PC-9 (cell line): Measurements from ENCODE around the gene ARID4B. TPM values are rescaled to one million over a fixed set of nuclear protein-coding genes. Genes with fewer than 3 reads are reported as not detected.

Experiments used
- BruUV-seq: library from RNA; stranded (reverse); fragments of 400-500 nt; replicated peaks from 2 replicates; lab custom pipeline; 2021; lab: Mats Ljungman, UMichigan
- CTCF ChIA-PET: fragments of 300-600 bp; sonication (Branson Sonifier 250); formaldehyde crosslinking; loops from one replicate; lab custom pipeline; 2022; ENCODE audit warnings: antibody characterized with exemption; lab: Charles Lee
- POLR2A ChIA-PET: fragments of 300-600 bp; sonication (Branson Sonifier 250); formaldehyde crosslinking; loops from one replicate; lab custom pipeline; 2022; ENCODE audit warnings: antibody characterized with exemption; ENCODE audit not compliant: unreplicated experiment; lab: Charles Lee
- DNase-seq, 2 experiments: peaks; one replicate each; pipeline versions ENCODE4 v3.0.0 to v3.0.0-alpha.2; 2015 to 2022; ENCODE audit warnings: mixed read lengths in 1 of 2
- H2AFZ ChIP-seq: fragments of 200-600 bp; sonication (generic); 2 replicates; pipeline ENCODE4 v1.8.1; 2017; ENCODE audit warnings: antibody characterized with exemption
- H3F3A ChIP-seq: fragments of 200-600 bp; sonication (generic); 2 replicates; pipeline ENCODE4 v1.8.1; 2017; ENCODE audit warnings: antibody characterized with exemption, mild to moderate bottlenecking, low read depth; ENCODE audit not compliant: insufficient read depth
- H3K27ac ChIP-seq: fragments of 200-600 bp; sonication (generic); 2 replicates; pipeline ENCODE4 v1.6.1; 2016; ENCODE audit warnings: mixed run types
- H3K27me3 ChIP-seq: fragments of 200-600 bp; sonication (generic); 2 replicates; pipeline ENCODE4 v1.6.1; 2016; ENCODE audit warnings: low read depth, mixed run types; ENCODE audit not compliant: insufficient read depth
- H3K36me3 ChIP-seq: fragments of 200-600 bp; sonication (generic); 2 replicates; pipeline ENCODE4 v1.6.1; 2016; ENCODE audit warnings: low read depth, mixed run types
- H3K4me1 ChIP-seq: fragments of 200-600 bp; sonication (generic); replicated peaks from 2 replicates; pipeline ENCODE4 v1.6.1; 2016; ENCODE audit warnings: mixed run types; ENCODE audit not compliant: insufficient read depth
- H3K4me2 ChIP-seq: fragments of 200-600 bp; sonication (generic); 2 replicates; pipeline ENCODE4 v1.6.1; 2017; ENCODE audit warnings: mixed run types
- H3K4me3 ChIP-seq: fragments of 200-600 bp; sonication (generic); 2 replicates; pipeline ENCODE4 v1.6.1; 2016; ENCODE audit warnings: mixed run types
- H3K79me2 ChIP-seq: fragments of 200-600 bp; sonication (generic); 2 replicates; pipeline ENCODE4 v1.6.1; 2017; ENCODE audit warnings: low read depth, mixed run types
- H3K9me2 ChIP-seq: fragments of 200-600 bp; sonication (generic); 2 replicates; pipeline ENCODE4 v1.8.1; 2017; ENCODE audit warnings: mild to moderate bottlenecking; ENCODE audit not compliant: insufficient read depth
- H3K9me3 ChIP-seq: fragments of 200-600 bp; sonication (generic); 2 replicates; pipeline ENCODE4 v1.8.1; 2016; ENCODE audit warnings: low read depth; ENCODE audit not compliant: insufficient read depth
- H4K20me1 ChIP-seq: fragments of 200-600 bp; sonication (generic); 2 replicates; pipeline ENCODE4 v1.8.1; 2017; ENCODE audit not compliant: insufficient read depth
- CTCF ChIP-seq: fragments of 200-600 bp; sonication (generic); conservative IDR thresholded peaks from 2 replicates; pipeline ENCODE4 v1.6.1; 2017; ENCODE audit warnings: mixed run types, antibody characterized with exemption, mild to moderate bottlenecking, moderate library complexity
- EZH2 ChIP-seq: fragments of 200-600 bp; sonication (generic); IDR thresholded peaks from 2 replicates; pipeline ENCODE4 v1.8.0; 2017; ENCODE audit warnings: antibody characterized with exemption, low read depth
- intact Hi-C: fragments of 100-400 bp; cut with micrococcal nuclease; formaldehyde crosslinking; loops from one replicate; pipeline ENCODE4 v1.10.0; 2022; ENCODE audit not compliant: unreplicated experiment
- total RNA-seq: library from RNA; stranded (reverse); gene quantifications from 2 replicates; pipeline ENCODE4 v1.2.3, GENCODE V29; 2021

The ARID4B gene
- total RNA-seq, 1 experiment from 2014 or later: 47.1 TPM

- no peak for TF ChIP-seq EZH2
- TF ChIP-seq CTCF: no peak
- BruUV-seq: no TSS peak
- no peaks in the 10 kb centered on the region for H3F3A ChIP-seq
- no peak overlapping the region for H2AFZ ChIP-seq
- H3K9me2 ChIP-seq: no peaks in the 10 kb centered on the region
- H3K36me3 ChIP-seq: no peaks in the 10 kb centered on the region
- no peaks in the 10 kb centered on the region for H4K20me1 ChIP-seq
- H3K79me2 ChIP-seq: no peaks in the 10 kb centered on the region
- POLR2A ChIA-PET: no interaction called here
- CTCF ChIA-PET: no interaction called here
- no peak overlapping the region for H3K4me2 ChIP-seq
- intact Hi-C loops: no loop called here
- no peaks in the 10 kb centered on the region for H3K4me1 ChIP-seq
- no peaks in the 10 kb centered on the region for H3K9me3 ChIP-seq
- DNase-seq: no peak
- no peak overlapping the region for H3K27ac ChIP-seq
- H3K27me3 ChIP-seq: no peaks in the 10 kb centered on the region
- H3K4me3 ChIP-seq: no peak overlapping the region
Measured at GRCh38 chr1:235357485-235358373, 29.8 kb upstream of the ARID4B start.

- Histone ChIP-seq H3K9me2 (no peaks in the 10 kb centered on the region), H3K4me1 (no peaks in the 10 kb centered on the region), H3K27me3 (no peaks in the 10 kb centered on the region), H3K4me3 (no peak overlapping the region), H3K79me2 (no peaks in the 10 kb centered on the region), H3K36me3 (no peaks in the 10 kb centered on the region), H4K20me1 (no peaks in the 10 kb centered on the region), H3K27ac (no peak overlapping the region), H3F3A (no peaks in the 10 kb centered on the region), H3K4me2 (no peak overlapping the region), H2AFZ (no peak overlapping the region), H3K9me3 (no peaks in the 10 kb centered on the region)
- no peak for TF ChIP-seq CTCF
- no peak for TF ChIP-seq EZH2
- ChIA-PET POLR2A (no interaction called here), CTCF (no interaction called here)
- intact Hi-C loops: no loop called here
- BruUV-seq: no TSS peak
- no peak for DNase-seq
Measured at GRCh38 chr1:235351898-235352297, 23.9 kb upstream of the ARID4B start.

- H3K9me3 ChIP-seq: no peaks in the 10 kb centered on the region
- H4K20me1 ChIP-seq: no peaks in the 10 kb centered on the region
- POLR2A ChIA-PET: no interaction called here
- DNase-seq: no peak
- H3K4me1 ChIP-seq: no peaks in the 10 kb centered on the region
- BruUV-seq: no TSS peak
- H3K4me3 ChIP-seq: no peak overlapping the region
- no peaks in the 10 kb centered on the region for H3K9me2 ChIP-seq
- no peak overlapping the region for H3K4me2 ChIP-seq
- CTCF ChIA-PET: no interaction called here
- TF ChIP-seq CTCF (no peak), EZH2 (no peak)
- H3K36me3 ChIP-seq: no peaks in the 10 kb centered on the region
- no peak overlapping the region for H2AFZ ChIP-seq
- H3K27ac ChIP-seq: no peak overlapping the region
- intact Hi-C loops: no loop called here
- no peaks in the 10 kb centered on the region for H3K79me2 ChIP-seq
- H3K27me3 ChIP-seq: no peaks in the 10 kb centered on the region
- no peaks in the 10 kb centered on the region for H3F3A ChIP-seq
Measured at GRCh38 chr1:235351441-235351840, 23.5 kb upstream of the ARID4B start.
